ENCODE measurements around the gene ATF7IP2.
"Not testable (repeated sequence)": the region's sequence is repeated elsewhere in the genome, so short reads cannot be mapped to it uniquely, and the experiment has no call there.

ATF7IP2 gene

DNA sequence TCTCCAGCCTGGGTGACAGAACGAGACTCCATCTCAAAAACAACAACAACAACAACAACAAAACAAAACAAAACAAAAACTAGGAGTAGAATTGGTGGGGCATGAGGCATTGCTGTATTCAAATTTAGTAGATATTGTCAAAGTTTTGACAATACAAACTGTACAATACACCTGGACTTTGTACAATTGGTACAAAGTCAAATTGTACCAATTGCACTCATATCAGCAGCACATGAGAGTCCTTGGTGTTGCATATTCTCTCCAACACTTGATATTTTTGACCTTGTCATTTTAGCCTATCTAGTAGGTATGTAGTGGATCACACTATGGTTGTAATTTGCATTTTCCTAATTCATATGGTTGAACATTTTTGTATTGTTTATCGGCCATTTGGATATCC lies 14.3 kb upstream of the ATF7IP2 start:
- DNase-seq (ENCODE audit: extremely low read depth in 1 of 2, low read depth in 1 of 2) = no peak

DNA sequence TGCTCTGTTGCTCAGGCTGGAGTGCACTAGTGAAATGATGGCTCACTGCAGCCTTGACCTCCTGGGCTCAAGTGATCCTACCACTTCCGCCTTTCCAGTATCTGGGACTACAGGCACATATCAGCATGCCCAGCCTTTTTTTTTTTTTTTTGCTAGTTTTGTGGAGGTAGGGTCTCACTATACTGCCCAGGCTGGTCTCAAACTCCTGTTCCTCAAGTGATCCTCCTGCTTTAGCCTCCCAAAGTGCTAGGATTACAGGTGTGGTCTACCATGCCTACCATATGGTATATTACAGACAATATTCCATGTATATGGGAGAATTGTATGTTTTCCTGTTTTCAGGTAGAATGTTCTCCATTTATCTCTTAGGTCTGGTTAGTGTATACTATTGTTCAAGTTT lies 12.3 kb upstream of the ATF7IP2 start:
- no peak for DNase-seq (ENCODE audit: extremely low read depth in 1 of 2, low read depth in 1 of 2)

DNA sequence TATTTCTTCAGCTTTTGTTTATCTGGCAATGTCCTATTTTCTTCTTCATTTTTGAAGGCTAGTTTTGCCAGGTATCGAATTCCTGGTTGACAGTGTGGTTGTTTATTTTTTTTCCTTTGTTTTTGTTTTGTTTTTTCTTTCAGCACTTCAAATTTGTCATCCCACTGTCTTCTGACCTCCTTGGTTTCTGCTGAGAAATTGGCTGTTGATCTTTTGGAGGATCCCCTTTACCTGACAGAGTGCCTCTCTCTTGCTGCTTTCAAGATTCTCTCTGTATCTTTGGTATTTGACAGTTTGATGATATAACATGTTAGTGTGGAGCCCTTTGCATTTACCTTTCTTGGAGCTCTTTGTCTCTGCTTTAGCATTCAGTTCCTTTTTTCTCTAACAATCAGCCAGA lies 9.6 kb upstream of the ATF7IP2 start:
- DNase-seq (ENCODE audit: extremely low read depth in 1 of 2, low read depth in 1 of 2) = no peak

DNA sequence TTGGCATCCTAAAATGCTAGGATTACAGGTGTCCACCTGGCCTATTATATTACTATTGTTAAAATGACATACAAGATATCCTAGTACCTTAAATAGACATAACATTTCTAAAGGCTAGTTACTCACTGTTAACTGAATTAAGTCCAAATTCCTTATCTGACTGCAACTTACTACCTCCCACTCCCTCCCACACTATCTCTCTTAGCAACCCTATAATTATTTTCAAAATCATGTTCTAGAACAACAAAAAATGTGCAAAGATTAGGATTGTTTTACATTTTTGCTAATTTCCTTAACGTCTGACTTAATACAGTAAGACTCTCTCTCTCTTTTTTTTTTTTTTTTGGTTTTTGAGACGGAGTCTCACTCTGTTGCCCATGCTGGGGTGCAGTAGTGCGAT lies 2.2 kb upstream of the ATF7IP2 start:
- no peak for DNase-seq (ENCODE audit: extremely low read depth in 1 of 2, low read depth in 1 of 2)

DNA sequence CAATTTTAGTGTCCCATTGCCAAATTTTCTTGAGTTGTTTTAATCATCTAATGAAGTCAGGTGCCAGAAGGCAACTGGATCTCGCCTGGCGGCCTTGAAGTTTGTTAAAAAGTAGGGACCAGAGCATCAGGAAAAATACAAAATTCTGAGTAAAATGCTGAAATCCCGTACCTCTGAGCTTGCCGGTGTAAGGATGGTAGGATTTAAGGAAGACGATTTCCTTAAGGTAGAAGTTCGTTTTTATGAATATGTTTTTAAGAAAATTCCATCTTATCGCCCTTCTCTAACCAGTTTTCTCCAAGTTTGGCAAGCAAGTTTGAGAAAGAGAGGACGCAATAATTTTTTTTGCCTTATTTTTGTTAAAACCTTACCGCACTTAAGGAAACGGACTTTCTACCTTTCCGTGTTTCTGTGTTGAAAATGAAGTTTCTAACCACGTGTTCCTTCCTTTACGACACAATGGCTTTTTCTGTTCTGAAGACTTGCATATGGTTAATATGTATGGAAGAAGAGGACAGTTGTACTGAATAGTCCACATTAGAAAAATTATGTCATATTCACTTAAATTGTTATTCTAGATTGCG lies 748 bp downstream of the ATF7IP2 start:
- no peak for DNase-seq (ENCODE audit: extremely low read depth in 1 of 2, low read depth in 1 of 2)

GRCh38 chr16:10387188-10387617 lies 1.3 kb downstream of the ATF7IP2 start:
- DNase-seq (ENCODE audit: extremely low read depth in 1 of 2, low read depth in 1 of 2) = no peak

DNA sequence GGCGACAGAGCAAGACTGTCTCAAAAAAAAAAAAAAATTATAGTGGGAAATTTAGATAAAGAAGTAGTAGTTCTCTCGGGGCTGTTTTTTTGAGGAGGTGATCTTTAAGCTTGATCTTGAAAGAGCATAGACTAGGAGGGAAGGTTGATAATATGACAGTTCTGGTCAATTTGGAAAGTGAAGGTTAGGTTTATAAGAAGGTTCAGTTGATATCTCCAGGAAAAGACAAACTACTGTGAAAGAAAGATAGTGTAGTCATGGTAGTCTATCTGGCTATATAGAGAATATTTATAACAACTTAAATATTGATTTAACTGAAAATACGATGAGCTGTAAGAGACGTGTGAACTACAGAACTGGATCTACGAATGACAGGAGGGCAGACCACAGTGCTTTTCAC lies 3.1 kb downstream of the ATF7IP2 start:
- no peak for DNase-seq (ENCODE audit: extremely low read depth in 1 of 2, low read depth in 1 of 2)

GRCh38 chr16:10390330-10390729 lies 4.5 kb downstream of the ATF7IP2 start:
- DNase-seq (ENCODE audit: extremely low read depth in 1 of 2, low read depth in 1 of 2) = no peak

DNA sequence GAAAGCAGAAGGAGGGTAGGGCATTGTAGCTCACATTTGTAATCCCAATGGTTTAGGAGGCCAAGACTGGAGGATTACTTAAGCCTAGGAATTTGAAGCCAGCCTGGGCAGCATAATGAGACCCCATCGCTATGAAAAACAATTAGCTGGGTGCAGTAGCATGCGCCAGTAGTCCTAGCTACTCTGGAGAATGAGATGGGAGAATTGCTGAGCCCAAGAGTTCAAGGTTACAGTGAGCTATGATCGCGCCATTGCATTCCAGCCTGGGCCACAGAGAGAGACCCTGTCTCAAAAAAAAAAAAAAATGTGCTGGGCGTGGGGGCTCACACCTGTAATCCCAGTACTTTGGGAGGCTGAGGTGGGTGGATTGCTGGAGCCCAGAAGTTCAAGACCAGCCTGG lies 5.0 kb downstream of the ATF7IP2 start:
- DNase-seq (ENCODE audit: extremely low read depth in 1 of 2, low read depth in 1 of 2) = no peak

DNA sequence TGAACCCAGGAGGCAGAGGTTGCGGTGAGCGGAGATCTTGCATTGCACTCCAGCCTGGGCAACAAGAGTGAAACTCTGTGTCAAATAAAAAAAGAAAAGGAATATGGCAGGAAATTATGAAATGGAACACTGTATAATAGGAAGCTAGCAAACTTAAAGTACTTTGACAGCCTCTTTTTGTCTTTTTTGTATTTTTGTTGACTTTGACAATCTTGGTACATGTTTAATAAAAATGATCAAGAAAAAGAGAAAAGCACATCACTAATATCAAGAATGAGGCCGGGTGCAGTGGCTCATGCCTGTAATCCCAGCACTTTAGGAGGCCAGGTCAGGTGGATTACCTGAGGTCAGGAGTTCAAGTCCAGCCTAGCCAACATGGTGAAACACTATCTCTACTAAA lies 5.5 kb downstream of the ATF7IP2 start:
- no peak for DNase-seq (ENCODE audit: extremely low read depth in 1 of 2, low read depth in 1 of 2)

DNA sequence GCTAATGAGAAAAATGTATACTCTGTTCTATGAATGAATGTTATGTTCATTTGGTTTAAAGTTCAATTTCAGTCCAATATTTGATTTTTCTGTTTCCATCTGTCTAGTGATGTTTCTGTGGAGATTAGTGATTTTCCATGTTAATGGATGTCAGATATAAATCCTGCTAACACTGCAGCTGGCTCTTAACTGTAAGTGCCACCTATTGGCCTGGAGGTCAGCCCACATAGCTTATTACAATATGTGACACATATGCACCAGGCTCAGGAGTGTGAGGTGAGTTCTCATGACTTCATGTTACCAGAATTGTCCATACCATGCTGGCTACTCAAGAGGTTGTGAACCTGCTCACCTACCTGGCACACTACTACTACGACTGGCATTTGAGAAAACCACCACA lies 17.1 kb downstream of the ATF7IP2 start:
- no peak for DNase-seq (ENCODE audit: extremely low read depth in 1 of 2, low read depth in 1 of 2)

DNA sequence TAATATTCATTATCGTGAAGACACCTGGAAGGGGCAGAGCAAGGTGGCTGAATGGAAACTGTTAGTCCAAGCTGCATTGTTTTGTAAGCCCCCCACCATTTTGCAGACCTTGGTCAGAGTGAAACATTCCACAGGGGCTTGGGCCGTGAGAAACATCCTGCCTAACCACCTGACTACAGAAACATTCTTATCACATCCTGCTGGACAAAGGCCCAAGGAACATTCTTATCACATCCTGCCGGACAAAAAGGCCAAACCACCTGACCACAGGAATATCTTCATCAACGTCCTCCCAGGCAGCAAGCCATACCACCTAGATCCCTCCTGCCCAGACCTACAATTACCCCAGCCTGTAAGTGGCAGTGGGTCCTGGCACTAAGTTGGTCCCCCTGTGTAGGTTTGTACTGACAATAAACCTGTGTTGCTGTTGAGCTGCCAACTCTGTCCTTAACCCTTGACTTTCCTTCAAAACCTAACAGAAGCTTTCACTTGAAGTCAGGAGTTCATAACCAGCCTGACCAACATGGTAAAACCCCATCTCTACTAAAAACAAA lies 19.6 kb downstream of the ATF7IP2 start:
- DNase-seq (ENCODE audit: extremely low read depth in 1 of 2, low read depth in 1 of 2) = no peak

DNA sequence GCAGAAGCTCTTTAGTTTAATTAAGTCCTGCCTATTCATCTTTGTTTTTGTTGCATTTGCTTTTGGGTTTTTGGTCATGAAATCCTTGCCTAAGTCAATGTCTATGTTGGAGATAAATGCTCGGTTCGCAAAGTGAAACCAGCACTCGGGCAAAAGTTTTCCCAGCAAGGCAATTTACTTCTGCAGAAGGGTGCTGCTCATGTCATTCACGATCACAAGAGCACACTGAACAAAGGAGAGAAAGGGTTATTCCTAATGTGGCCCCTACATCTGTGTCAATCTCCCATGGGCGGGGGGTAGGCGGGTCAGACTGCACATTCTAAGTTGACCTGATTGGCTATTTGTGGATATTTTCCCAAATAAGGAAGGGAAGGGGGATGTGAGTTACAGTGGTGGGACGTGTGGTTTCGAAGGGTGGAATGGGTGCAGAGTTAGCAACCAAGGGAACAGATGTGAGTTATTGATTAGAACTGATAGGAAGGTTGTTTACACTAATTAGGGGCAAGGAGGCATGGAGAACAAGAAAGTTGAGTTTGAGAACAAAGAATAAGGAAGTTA lies 23.0 kb downstream of the ATF7IP2 start:
- DNase-seq (ENCODE audit: extremely low read depth in 1 of 2, low read depth in 1 of 2) = no peak

DNA sequence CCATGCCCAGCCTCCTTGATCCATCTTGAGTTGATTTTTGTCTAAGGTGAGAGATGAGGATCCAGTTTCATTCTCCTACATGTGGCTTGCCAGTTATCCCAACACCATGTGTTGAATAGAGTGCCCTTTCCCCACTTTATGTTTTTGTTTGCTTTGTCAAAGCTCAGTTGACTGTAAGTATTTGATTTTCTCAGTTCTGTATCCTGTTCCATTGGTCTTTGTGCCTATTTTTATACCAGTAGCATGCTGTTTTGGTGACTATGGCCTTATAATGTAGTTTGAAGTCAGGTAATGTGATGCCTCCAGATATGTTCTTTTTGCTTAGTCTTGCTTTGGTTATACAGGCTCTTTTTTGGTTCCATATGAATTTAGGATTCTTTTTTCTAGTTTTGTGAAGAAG lies 23.9 kb downstream of the ATF7IP2 start:
- DNase-seq (ENCODE audit: extremely low read depth in 1 of 2, low read depth in 1 of 2) = not testable (repeated sequence)

DNA sequence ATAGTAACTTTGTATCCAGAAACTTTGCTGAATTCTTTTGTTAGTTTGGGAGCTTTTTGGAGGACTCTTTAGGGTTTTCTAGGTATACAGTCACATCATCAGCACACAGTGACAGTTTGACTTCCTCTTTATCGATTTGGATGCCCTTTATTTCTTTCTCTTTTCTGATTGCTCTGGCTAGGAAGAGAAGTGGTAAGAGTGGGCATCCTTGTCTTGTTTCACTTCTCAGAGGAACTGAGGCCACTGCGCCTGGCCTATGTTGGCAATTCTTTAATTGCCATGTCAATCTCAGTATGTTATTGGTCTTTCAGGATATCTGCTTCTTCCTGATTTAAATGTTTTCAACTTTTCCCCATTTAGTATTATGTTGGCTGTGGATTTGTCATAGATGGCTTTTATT lies 24.6 kb downstream of the ATF7IP2 start:
- DNase-seq (ENCODE audit: extremely low read depth in 1 of 2, low read depth in 1 of 2) = no peak

DNA sequence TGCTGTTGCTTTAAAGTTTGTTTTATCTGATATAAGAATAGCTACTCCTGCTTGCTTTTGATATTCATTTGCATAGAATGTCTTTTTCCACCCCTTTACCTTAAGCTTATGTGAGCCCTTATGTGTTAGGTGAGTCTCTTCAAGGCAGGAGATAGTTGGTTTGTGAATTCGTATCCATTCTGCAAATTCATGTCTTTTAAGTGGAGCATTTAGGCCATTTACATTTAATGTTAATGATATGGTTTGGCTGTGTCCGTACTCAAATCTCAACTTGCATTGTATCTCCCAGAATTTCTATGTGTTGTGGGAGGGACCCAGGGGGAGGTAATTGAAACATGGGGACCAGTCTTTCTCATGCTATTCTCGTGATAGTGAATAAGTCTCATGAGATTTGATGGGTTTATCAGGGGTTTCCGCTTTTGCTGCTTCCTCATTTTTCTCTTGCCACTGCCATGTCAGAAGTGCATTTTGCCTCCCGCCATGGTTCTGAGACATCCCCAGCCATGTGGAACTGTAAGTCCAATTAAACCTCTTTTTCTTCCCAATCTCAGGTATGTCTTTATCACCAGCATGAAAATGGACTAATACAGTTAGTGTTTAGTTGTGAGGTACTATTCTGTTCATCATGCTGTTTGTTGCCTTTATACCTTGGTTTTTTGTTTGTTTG lies 27.2 kb downstream of the ATF7IP2 start:
- no peak for DNase-seq (ENCODE audit: extremely low read depth in 1 of 2, low read depth in 1 of 2)

DNA sequence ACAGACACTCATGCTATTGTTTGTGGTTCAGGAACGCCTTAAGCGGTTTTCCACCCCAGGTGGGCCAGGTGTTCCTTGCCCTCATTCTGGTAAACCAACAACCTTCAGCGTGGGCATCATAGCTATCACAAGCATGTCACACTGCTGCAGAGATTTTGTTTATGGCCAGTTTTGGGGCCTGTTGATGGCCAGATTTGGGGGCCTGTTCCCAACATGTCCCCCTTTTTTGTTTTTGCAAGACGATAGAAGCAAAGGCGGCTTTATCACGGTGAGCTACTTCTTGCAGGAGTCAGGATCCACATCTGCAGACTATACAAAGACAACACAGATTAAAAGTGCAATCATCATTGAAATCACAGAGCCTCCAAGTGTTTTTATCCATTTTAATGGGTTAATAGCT lies 32.3 kb downstream of the ATF7IP2 start:
- DNase-seq (ENCODE audit: extremely low read depth in 1 of 2, low read depth in 1 of 2) = not testable (repeated sequence)

- no peak for DNase-seq (ENCODE audit: extremely low read depth in 1 of 2, low read depth in 1 of 2)
These were observed 33.8 kb downstream of the ATF7IP2 start for GRCh38 chr16:10419701-10420100.

DNA sequence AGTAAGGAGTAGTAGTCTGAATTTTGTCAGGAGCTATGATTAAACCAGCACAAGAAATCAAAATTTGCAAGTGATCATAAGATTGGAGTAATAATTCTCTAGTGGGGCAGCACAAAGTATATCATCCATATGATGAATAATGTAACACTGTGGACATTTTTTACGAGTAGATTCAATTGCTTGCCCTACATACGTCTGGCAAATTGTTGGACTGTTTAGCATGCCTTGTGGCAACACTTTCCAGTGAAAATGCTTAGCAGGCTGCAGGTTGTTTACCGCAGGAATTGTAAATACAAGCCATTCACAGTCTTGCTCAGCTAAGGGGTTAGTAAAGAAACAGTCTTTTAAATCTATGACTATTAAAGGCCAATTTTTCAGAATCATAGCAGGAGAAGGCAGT lies 35.7 kb downstream of the ATF7IP2 start:
- no peak for DNase-seq (ENCODE audit: extremely low read depth in 1 of 2, low read depth in 1 of 2)

DNA sequence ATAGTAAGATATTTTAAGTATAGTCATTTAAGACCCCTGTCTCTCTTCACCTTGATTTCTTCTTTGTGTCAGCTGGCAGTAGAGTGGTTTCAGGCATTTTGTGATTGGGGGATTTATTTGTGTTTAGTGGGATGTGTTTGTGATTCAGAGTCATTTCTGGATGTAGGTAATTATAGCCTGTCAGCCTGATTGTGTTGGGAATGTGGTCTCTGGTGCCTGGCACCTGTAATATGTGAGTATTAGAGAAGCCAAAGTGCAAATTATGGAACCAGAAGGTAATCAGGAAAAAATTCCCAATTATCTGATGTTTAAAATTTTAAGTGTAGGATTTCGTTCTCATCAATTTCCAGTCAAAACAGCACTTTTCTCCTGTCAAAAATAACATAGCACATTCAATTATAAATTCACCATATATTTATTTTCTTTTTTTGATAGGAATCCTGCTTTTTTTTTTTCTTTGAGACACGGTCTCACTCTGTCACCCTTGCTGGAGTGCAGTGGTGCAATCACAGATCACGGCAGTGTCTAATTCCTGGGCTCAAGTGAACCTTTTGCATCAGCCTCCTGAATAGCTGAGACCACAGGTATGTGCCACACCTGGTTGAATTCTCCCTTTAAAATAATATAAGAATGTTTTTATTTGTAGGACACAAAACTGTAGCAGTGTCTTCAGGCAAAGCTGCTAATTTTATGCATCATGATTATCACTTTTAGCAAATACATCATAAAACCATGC lies 42.7 kb downstream of the ATF7IP2 start:
- no peak for DNase-seq (ENCODE audit: extremely low read depth in 1 of 2, low read depth in 1 of 2)

- not testable (repeated sequence) for DNase-seq (ENCODE audit: extremely low read depth in 1 of 2, low read depth in 1 of 2)
These were observed 43.6 kb downstream of the ATF7IP2 start for GRCh38 chr16:10429299-10429969.

Measured in activated CD8-positive, alpha-beta memory T cell treated with anti-CD3 and anti-CD28 coated beads for 1 hour (primary cell).